NCI-H226 (cell line): ENCODE measurements around the gene DNALI1.

ENCODE experiments used
- DNase-seq: peaks from one replicate; pipeline ENCODE4 v3.0.0-alpha.2; 2015

DNALI1 gene

DNA sequence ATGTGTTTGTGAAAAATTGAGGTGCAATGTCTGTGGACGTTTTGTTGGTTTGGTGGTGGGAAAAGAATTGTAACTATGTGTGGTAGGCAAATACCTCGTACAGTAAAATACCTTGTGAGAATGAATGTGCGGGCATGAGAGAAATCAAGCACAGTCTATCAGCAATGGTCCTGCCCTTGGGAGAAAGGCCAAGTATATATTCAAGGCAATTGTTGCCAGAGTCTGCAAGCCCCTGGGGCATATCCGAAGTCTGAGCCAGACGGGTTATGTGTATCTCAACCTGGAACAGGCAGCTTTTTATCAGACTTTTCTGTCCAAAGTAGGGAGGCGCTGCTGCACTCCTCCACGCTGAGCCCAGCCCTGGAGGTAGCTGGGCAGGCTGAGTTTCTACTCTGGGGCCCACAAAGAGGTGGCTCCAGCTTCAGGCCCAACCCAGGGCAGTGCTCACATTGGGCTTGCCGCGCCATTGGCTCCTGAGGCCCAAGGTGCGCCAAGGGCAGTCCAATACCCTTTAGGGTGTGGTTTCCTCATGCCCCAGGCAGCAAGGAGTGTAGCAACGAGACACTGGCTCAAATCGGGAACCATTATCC, 48.4 kb downstream of the DNALI1 start:
- DNase-seq: peak; percentile 95

DNA sequence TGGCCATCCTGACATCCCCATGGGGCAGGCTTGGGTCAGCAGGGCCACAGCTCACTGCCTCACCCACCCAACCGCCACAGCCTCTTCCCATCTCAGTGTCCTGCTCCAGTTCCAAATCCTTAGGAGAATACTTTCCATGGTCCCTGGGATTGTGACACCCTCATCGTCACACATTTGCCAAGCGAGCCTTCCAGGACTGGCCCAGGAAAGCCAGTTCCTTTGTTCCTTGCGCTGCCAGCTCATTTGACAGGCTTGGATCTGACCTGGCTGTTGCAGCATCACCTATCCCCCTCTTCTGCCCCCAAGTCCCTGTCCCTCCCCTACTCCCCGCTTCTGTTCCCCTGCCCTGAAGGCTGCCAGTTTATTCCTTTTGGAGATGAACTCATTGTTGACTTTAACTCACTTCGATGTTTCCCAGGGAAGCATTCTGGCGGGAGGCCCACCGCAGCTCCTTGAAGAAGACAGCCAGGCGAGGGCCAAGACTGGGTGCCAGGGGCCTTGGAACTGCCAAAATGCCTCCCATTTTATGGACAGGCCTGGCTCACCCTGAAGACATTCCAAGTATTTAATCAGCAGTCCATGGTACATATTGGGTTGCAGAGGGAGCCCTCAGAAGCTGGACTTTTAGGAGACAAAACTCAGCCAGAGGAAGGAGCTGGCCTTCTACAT, 49.2 kb downstream of the DNALI1 start:
- DNase-seq: peak; percentile 75

DNA sequence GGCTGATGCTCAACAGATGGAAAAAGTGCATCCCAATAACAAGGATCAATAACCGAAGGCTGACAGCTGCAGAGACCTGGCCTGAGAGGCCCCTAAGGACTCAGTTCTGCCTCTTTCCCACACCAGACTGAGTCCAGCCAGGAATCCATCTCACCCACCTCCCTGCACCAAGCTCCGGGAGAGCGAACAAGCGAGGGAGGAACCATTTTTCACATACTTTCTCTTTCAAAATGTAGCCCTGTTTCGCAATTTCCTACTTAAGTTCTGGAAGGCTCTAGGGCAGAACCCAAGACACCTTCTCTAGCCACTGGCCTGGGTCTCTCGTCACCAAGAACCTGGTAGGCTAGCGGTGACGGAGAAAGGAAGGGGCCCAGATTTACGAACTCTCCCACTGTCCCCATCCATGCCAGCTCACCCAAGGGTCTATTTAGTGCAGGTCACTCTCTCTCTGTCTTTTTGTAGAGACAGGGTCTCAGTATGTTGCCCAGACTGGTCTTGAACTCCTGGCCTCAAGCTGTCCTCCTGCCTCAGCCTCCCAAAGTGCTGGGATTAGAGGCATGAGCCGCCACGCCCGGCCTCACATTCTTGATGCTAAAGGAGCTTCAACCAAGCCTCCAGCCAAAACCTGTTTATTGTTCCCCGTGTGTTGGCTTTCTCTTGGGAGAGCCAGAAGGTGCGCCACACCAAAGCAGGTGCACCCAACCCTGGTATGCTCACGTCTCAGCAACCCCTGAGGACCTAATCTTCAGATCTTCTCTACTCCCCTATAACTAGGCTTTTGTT, 49.9 kb downstream of the DNALI1 start:
- DNase-seq: peak; percentile 74

DNA sequence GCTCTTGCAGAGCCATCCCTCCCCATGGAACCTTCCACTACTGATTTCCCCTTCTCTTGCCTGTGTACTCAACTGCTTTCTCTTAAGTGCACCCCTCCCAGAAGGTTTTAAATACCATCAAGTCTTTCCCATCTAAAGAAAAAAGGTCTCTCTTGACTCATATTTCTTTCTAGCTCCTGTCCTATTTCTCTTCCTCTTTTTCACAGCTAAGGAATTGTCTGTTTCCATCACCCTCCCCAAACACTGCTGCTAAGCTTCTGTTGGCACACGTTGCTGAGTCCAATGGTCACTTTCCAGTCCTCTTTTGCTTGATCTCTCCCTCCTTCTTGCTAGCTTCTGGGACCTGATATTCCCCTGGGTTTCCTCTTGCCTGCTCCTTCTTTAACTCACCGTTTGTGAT, 52.3 kb downstream of the DNALI1 start:
- DNase-seq: no peak

DNA sequence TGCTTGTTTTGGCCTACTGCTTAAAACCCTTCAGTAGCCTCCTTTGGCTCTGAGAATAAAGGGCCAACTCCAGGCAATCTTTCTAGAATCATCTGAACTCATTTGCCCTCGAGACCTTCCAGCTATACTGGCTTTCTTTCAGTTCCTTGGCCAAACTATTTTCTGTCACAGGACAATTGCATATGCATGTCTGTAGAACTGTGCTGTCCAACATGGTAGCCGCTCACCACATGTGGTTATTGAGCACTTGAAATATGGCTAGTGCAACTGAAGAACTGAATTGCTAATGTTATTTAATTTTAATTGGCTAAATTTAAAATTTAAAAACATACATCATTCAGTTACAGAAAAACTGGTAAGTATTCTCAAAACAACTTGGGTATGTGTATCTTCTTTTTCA, 53.3 kb downstream of the DNALI1 start:
- no peak for DNase-seq

DNA sequence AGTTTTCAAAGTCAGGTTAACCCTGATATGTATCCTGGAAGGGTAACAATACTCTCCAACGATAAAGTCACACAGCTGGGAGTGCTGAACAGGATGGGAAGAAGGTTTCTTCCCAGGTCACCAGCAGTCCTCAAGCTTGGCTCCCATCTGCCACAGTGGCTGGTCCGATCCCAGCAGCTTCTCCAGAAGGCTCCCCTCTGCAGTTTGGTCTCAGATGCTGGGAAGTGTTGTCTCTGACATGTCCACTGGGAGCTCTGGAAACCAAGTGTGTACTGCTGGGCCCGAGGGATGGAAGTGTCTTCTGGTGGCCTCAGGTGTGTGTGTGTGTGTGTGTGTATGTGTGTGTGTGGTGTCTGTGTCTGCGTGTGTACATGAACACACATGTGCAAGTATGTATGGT, 55.4 kb downstream of the DNALI1 start:
- DNase-seq: no peak

DNA sequence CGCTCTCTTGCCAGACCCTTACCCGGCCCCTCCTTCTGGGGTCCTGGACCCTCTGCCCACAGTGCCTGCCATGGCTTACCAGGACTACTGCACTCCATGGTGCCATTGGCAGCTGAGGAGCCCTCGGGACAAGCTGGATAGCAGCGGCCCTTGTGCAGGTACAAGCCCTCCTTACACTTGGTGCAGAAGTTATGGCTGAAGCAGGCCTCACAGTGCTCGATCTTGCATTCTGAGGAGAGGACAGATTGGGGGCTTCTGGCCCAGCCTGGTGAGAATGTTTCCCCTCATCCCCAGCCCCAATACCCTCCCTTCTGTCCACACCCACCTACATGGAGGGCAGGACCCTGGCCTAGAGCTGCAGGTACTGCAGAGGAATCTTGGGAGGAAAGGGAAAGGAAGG, 57.4 kb downstream of the DNALI1 start:
- no peak for DNase-seq

DNA sequence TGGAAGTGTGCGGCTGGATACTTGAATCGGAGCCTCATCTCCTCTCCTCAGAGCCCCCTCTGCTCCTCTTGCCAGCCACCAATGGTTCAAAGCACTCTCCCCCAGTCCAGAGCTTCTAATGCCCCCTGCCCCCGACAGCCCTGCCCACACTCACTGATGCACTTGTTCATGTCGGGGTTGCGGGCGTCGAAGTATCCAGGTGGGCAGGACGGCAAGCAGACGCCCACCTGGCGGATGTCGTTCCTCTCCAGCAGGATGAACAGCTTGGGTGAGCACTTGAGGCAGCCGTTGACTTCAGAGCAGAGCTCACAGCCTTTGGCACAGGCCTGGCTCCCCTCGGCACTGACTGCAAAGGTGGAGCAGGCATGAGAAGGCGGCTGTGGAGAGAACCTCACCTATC, 59.6 kb downstream of the DNALI1 start:
- DNase-seq: no peak
